Measurements from ENCODE around the gene MAPK4. TPM values are rescaled to one million over a fixed set of nuclear protein-coding genes. Genes with fewer than 3 reads are reported as not detected.

The MAPK4 gene
- total RNA-seq, 1 donor from 2014 or later = 7.0 TPM

DNA sequence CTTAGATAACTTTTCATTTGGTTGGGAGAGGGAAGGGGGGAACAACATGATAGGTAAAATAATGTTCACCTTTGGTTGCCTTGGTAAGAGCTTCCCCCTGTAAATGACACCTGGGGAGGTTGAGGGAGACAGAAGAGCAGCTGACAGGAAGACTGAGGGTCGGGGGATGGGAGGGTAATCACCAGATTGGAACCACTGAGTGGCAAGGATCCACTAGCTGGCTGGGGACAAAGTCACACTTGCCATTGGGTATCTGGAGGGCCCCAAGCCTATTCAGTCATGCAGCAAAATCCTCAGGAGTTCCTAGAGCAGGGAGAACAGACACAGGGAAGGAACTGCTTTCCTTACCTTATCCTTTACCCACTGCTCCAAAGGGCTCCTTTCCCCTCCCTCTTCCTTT, 84.3 kb downstream of the MAPK4 start:
- no peaks in the 10 kb centered on the region for H3K36me3 ChIP-seq
- H3K27ac ChIP-seq = no peak overlapping the region
- H3K9me3 ChIP-seq = no peaks in the 10 kb centered on the region
- ATAC-seq = no peak
- DNase-seq = no peak
- no peaks in the 10 kb centered on the region for H3K4me1 ChIP-seq
- no peaks in the 10 kb centered on the region for H3K27me3 ChIP-seq
- TF ChIP-seq, protein P1, sequence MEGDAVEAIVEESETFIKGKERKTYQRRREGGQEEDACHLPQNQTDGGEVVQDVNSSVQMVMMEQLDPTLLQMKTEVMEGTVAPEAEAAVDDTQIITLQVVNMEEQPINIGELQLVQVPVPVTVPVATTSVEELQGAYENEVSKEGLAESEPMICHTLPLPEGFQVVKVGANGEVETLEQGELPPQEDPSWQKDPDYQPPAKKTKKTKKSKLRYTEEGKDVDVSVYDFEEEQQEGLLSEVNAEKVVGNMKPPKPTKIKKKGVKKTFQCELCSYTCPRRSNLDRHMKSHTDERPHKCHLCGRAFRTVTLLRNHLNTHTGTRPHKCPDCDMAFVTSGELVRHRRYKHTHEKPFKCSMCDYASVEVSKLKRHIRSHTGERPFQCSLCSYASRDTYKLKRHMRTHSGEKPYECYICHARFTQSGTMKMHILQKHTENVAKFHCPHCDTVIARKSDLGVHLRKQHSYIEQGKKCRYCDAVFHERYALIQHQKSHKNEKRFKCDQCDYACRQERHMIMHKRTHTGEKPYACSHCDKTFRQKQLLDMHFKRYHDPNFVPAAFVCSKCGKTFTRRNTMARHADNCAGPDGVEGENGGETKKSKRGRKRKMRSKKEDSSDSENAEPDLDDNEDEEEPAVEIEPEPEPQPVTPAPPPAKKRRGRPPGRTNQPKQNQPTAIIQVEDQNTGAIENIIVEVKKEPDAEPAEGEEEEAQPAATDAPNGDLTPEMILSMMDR (IDR thresholded peaks at IDR 0.05) = no peak
- intact Hi-C loops (cut with DNase I) = no loop called here
- H3K4me3 ChIP-seq = no peak overlapping the region

DNA sequence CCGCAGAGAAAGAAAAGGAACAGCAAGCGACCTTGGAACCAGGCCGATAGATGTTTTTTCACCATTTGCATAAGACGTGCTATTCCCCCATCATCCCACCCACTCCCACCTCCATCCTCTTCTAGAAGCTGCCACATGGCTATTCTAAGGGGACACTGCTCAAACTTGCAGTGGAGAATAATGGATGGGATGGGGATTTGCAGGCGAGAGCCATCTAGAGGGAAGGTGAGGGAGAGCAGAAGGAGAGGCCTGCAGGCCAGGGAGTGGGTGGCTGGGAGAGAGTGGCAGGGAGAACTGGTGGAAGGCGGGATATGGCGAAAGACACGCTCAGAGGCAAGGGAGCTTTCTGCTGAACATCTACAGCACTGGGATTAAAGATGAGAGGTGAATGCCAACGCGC, 84.9 kb downstream of the MAPK4 start:
- DNase-seq (no peak), ATAC-seq (peak; percentile 24)
- TF ChIP-seq, protein P1 (IDR thresholded peaks at IDR 0.05) = peak; percentile 16
- no peaks in the 10 kb centered on the region for H3K4me1 ChIP-seq
- H3K27me3 ChIP-seq = no peaks in the 10 kb centered on the region
- H3K27ac ChIP-seq = no peak overlapping the region
- no peak overlapping the region for H3K4me3 ChIP-seq
- no peaks in the 10 kb centered on the region for H3K36me3 ChIP-seq
- H3K9me3 ChIP-seq = no peaks in the 10 kb centered on the region
- intact Hi-C loops (cut with DNase I) = no loop called here

DNA sequence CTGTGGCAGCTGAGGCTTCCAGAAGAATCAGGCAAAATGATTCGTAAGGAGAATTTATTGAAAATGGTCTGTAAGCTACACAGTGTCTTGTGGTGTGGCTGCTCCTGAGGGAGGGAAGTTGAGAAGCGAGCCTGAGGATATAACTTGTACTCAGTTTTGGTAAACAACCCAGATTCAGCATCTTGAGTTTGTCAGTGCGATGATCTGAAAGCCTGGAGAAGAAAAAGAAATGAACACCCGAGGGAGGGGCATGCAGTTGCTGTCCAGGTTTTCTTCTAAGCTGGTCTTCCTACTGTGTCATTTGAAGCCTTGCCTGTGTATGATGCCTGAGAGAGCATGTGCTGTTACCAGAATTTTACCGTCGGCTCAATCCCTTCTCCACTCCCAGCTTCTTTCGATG, 87.3 kb downstream of the MAPK4 start:
- Histone ChIP-seq H3K27ac (no peak overlapping the region), H3K4me3 (no peak overlapping the region), H3K9me3 (no peaks in the 10 kb centered on the region), H3K4me1 (no peaks in the 10 kb centered on the region), H3K36me3 (no peaks in the 10 kb centered on the region), H3K27me3 (no peaks in the 10 kb centered on the region)
- intact Hi-C loops (cut with DNase I) = no loop called here
- DNase-seq = no peak
- TF ChIP-seq, protein P1 (IDR thresholded peaks at IDR 0.05) = no peak
- ATAC-seq = no peak

DNA sequence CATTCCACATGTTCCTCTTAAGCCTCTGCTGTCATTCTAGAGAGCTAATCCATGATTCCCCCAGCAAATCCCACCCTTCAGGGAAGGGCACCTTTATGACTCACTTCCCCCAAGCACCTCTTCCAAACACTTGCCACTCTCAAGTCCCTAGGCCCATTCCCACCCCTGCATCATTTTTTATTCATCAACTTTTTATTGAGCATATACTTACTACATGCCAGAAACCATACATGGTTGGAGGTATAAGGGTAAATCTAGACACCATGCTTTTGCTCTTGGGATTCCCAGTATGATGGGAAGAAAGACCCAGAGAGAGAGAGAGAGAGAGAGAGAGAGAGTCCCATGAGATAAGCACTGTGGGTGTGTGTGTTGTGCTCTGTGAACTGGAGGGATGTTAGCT, 87.9 kb downstream of the MAPK4 start:
- ATAC-seq (no peak), DNase-seq (no peak)
- H3K27me3 ChIP-seq = no peaks in the 10 kb centered on the region
- no peaks in the 10 kb centered on the region for H3K9me3 ChIP-seq
- no peaks in the 10 kb centered on the region for H3K4me1 ChIP-seq
- H3K27ac ChIP-seq = no peak overlapping the region
- H3K36me3 ChIP-seq = no peaks in the 10 kb centered on the region
- H3K4me3 ChIP-seq = no peak overlapping the region
- intact Hi-C loops (cut with DNase I) = no loop called here
- TF ChIP-seq, protein P1 (IDR thresholded peaks at IDR 0.05) = no peak

DNA sequence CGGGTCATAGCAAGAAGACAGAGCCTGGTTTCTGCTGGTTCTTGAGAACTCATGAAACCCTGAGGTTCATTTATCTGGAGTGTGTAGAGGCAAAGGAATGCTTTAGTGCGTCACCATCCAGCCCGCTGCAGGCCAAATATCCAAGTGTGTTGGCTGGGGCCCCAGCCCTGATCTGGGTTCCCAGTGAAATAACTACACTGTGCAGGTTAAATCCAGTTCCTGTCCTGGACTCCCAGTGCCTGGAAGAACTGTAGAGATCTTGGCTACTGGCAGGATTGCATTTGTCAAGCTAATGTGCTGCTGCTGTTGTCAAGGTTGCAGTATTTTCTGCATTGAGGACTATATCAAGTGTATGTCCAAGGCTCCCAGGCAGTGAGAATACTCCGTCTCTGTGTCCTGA, 89.9 kb downstream of the MAPK4 start:
- Histone ChIP-seq H3K27me3 (no peaks in the 10 kb centered on the region), H3K4me1 (no peaks in the 10 kb centered on the region), H3K4me3 (no peak overlapping the region), H3K27ac (peak overlapping the region; percentile 36), H3K36me3 (no peaks in the 10 kb centered on the region), H3K9me3 (no peaks in the 10 kb centered on the region)
- intact Hi-C loops (cut with DNase I) = no loop called here
- TF ChIP-seq, protein P1 (IDR thresholded peaks at IDR 0.05) = no peak
- ATAC-seq (peak; percentile 78), DNase-seq (peak; percentile 75)

DNA sequence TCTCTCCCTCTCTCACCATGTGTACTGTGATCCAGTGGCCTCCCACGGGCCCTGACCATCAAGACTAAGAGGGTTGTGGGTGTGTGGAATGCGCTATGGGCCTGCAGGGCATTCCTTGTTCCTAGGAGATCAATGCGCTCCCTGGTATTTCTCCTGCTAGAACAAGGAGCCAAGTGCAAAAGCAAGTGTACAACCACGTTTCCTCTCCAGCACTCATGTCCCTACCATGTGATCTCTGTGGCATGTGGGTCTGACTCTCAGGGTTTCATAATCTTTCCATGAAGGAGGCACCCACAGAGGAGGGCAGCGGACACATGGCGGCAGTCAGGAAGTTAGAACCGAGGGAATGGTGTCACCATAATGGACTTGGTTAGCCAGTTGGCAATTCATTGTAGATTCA, 91.4 kb downstream of the MAPK4 start:
- no peaks in the 10 kb centered on the region for H3K36me3 ChIP-seq
- no peaks in the 10 kb centered on the region for H3K4me1 ChIP-seq
- DNase-seq = no peak
- no peaks in the 10 kb centered on the region for H3K9me3 ChIP-seq
- intact Hi-C loops (cut with DNase I) = no loop called here
- TF ChIP-seq, protein P1 (IDR thresholded peaks at IDR 0.05) = no peak
- no peak overlapping the region for H3K27ac ChIP-seq
- peak; percentile 55 for ATAC-seq
- no peaks in the 10 kb centered on the region for H3K27me3 ChIP-seq
- no peak overlapping the region for H3K4me3 ChIP-seq

Measured in upper lobe of right lung (tissue), 1 donor.